OCI-LY7 (cell line): Measurements from ENCODE around the gene RIN2. TPM values are rescaled to one million over a fixed set of nuclear protein-coding genes. Genes with fewer than 3 reads are reported as not detected.

Source experiments
- BruUV-seq: library from RNA; stranded (reverse); fragments of 400-500 nt; replicated peaks from 2 replicates; lab custom pipeline; 2021; lab: Mats Ljungman, UMichigan
- CTCF ChIA-PET: fragments of 300-600 bp; sonication (Branson Sonifier 250); formaldehyde crosslinking; loops from one replicate; lab custom pipeline; 2022; ENCODE audit warnings: antibody characterized with exemption; ENCODE audit not compliant: unreplicated experiment; lab: Charles Lee
- POLR2A ChIA-PET: fragments of 300-600 bp; sonication (Branson Sonifier 250); formaldehyde crosslinking; loops from one replicate; lab custom pipeline; 2022; ENCODE audit warnings: antibody characterized with exemption; lab: Charles Lee
- DNase-seq: peaks from one replicate; pipeline ENCODE4 v3.0.0-alpha.2; 2015; ENCODE audit warnings: low spot score
- H2AFZ ChIP-seq: fragments of 200-600 bp; sonication (generic), shearing (Covaris generic); 2 replicates; pipeline ENCODE4 v1.6.1; 2014; ENCODE audit warnings: mild to moderate bottlenecking, antibody characterized with exemption, low read length, moderate library complexity
- H3K27ac ChIP-seq: fragments of 200-600 bp; sonication (generic); 2 replicates; pipeline ENCODE4 v1.5.1; 2014; ENCODE audit warnings: mixed run types, low read depth, mild to moderate bottlenecking, moderate library complexity, low read length, inconsistent platforms; ENCODE audit not compliant: poor library complexity, severe bottlenecking
- H3K36me3 ChIP-seq: fragments of 200-600 bp; sonication (generic); 2 replicates; pipeline ENCODE4 v1.6.1; 2014; ENCODE audit warnings: mild to moderate bottlenecking, antibody characterized with exemption, low read length, moderate library complexity, mixed read lengths; ENCODE audit not compliant: insufficient read depth
- H3K4me1 ChIP-seq: fragments of 200-600 bp; sonication (generic); 2 replicates; pipeline ENCODE4 v1.5.1; 2014; ENCODE audit warnings: mild to moderate bottlenecking, low read length; ENCODE audit not compliant: insufficient read depth, poor library complexity, severe bottlenecking
- H3K4me2 ChIP-seq: fragments of 200-600 bp; sonication (generic); 2 replicates; pipeline ENCODE4 v1.6.1; 2014; ENCODE audit warnings: mild to moderate bottlenecking, low read length
- H3K4me3 ChIP-seq: fragments of 200-600 bp; sonication (generic); 2 replicates; pipeline ENCODE4 v1.5.1; 2014; ENCODE audit warnings: mild to moderate bottlenecking, low read depth, low read length; ENCODE audit not compliant: poor library complexity, severe bottlenecking
- H3K79me2 ChIP-seq: fragments of 200-600 bp; sonication (generic); 2 replicates; pipeline ENCODE4 v1.6.1; 2016; ENCODE audit warnings: low read depth, mild to moderate bottlenecking, low read length, moderate library complexity, mixed read lengths; ENCODE audit not compliant: insufficient read depth
- H3K9me2 ChIP-seq: fragments of 200-600 bp; sonication (generic); 2 replicates; pipeline ENCODE4 v1.6.1; 2016; ENCODE audit warnings: mild to moderate bottlenecking, low read length, mixed read lengths; ENCODE audit not compliant: insufficient read depth
- H3K9me3 ChIP-seq: fragments of 200-600 bp; sonication (generic); 2 replicates; pipeline ENCODE4 v1.6.1; 2014; ENCODE audit warnings: mild to moderate bottlenecking, mixed run types, low read length, mixed read lengths
- H4K20me1 ChIP-seq: fragments of 200-600 bp; sonication (generic); 2 replicates; pipeline ENCODE4 v1.6.1; 2014; ENCODE audit warnings: mild to moderate bottlenecking, antibody characterized with exemption, low read length, moderate library complexity, mixed read lengths; ENCODE audit not compliant: insufficient read depth
- CTCF ChIP-seq: fragments of 200-600 bp; sonication (generic); conservative IDR thresholded peaks from 2 replicates; pipeline ENCODE4 v1.5.1; 2014; ENCODE audit warnings: mild to moderate bottlenecking, antibody characterized with exemption, low read length, moderate library complexity, mixed read lengths
- EZH2phosphoT487 ChIP-seq: fragments of 200-600 bp; sonication (generic); IDR thresholded peaks from 2 replicates; pipeline ENCODE4 v1.6.1; 2018; ENCODE audit warnings: low read depth, borderline replicate concordance, mild to moderate bottlenecking, mixed run types, antibody characterized with exemption, low read length, moderate library complexity, mixed read lengths
- intact Hi-C: fragments of 100-400 bp; cut with micrococcal nuclease; formaldehyde crosslinking; loops from one replicate; pipeline ENCODE4 v1.10.0; 2022; ENCODE audit not compliant: unreplicated experiment
- total RNA-seq, 2 experiments: library from RNA; depleted of rRNA in 1 of 2; stranded (reverse); fragments of >200 nt in 1 of 2; shearing (Covaris generic) in 1 of 2; gene quantifications; 2 replicates each; pipeline ENCODE4 v1.2.3, GENCODE V29; 2014 to 2022

The RIN2 gene
- total RNA-seq, 2 experiments from 2014 or later: not detected

DNA sequence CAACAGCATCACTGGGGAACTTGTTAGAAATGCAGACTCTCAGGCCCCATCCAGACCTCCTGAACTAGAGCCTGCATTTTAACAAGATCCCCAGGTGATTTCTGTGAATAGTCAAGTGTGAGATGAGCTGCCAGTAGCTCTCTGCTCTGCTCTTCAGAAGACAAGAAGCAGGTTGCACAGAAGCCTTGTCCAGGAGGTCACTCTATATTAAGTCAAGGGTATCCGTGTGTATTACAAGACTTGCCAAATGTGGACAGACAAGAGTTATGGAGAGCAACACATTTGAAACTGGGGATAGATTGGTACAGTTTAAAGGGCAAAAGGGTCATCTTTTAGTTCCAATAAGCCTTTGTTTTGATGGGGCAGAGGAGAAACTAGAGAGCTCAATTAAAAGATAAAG lies 23.2 kb upstream of the RIN2 start:
- H3K4me2 ChIP-seq: no peak overlapping the region
- no peaks in the 10 kb centered on the region for H3K36me3 ChIP-seq
- no peak overlapping the region for H2AFZ ChIP-seq
- no TSS peak for BruUV-seq
- no peak for TF ChIP-seq EZH2phosphoT487
- no peak for TF ChIP-seq CTCF
- no peak overlapping the region for H3K27ac ChIP-seq
- POLR2A ChIA-PET: no interaction called here
- no peaks in the 10 kb centered on the region for H3K9me2 ChIP-seq
- H3K9me3 ChIP-seq: no peaks in the 10 kb centered on the region
- CTCF ChIA-PET: no interaction called here
- no peak for DNase-seq
- H3K4me1 ChIP-seq: no peaks in the 10 kb centered on the region
- H3K4me3 ChIP-seq: no peak overlapping the region
- H4K20me1 ChIP-seq: no peaks in the 10 kb centered on the region
- intact Hi-C loops: no loop called here
- H3K79me2 ChIP-seq: no peaks in the 10 kb centered on the region

DNA sequence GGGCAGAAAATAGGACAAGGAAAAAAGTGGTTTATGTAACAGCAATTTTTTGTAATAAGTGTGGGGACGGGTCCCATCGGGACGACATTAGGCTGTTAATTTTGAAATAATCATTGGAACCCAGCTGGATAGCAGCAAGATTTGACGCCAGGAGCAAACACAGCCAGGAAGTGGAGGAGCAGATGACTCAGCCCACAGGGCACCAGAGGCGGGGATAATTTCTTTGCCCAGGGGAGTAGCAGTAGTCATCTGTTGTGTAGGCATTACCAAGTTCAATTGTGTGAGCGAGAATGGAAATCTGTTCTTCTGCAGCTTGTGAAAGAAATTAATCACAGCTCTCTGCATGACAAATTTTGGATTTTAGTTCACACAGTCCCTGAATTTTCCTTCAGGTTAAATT lies 22.6 kb upstream of the RIN2 start:
- H2AFZ ChIP-seq: no peak overlapping the region
- H3K9me2 ChIP-seq: no peaks in the 10 kb centered on the region
- CTCF ChIA-PET: no interaction called here
- no TSS peak for BruUV-seq
- intact Hi-C loops: no loop called here
- H4K20me1 ChIP-seq: no peaks in the 10 kb centered on the region
- POLR2A ChIA-PET: no interaction called here
- no peaks in the 10 kb centered on the region for H3K9me3 ChIP-seq
- no peak overlapping the region for H3K27ac ChIP-seq
- DNase-seq: no peak
- no peak overlapping the region for H3K4me3 ChIP-seq
- no peaks in the 10 kb centered on the region for H3K79me2 ChIP-seq
- H3K36me3 ChIP-seq: no peaks in the 10 kb centered on the region
- H3K4me2 ChIP-seq: no peak overlapping the region
- TF ChIP-seq CTCF (no peak), EZH2phosphoT487 (no peak)
- no peaks in the 10 kb centered on the region for H3K4me1 ChIP-seq

DNA sequence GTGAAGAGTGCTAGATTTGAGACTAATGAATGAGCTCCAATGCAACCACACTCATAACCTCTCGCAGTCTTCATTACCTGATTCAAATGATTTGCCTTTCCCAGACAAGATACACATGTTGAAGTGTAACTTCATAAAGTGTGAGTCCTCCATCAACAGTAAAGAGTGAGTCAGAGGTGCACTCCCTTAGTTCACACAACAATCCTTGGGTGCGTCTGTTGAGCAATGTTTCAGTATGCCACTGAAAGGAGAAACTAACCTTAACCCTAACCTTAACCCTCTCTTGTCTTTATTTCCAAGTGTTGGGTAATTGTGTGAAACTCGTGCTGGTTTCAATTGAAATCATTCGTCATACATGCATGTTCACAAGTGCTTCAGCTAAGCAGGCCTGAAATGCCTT lies 21.0 kb upstream of the RIN2 start:
- H3K9me2 ChIP-seq: no peaks in the 10 kb centered on the region
- H3K79me2 ChIP-seq: no peaks in the 10 kb centered on the region
- TF ChIP-seq EZH2phosphoT487 (no peak), CTCF (no peak)
- H3K4me3 ChIP-seq: no peak overlapping the region
- intact Hi-C loops: no loop called here
- no peak overlapping the region for H3K4me2 ChIP-seq
- CTCF ChIA-PET: no interaction called here
- POLR2A ChIA-PET: interaction anchor here (0.6 kb wide), 1 partner anchor 145 kb away, joined by 3 read pairs; no protein-coding TSS in a partner anchor
- BruUV-seq: no TSS peak
- H2AFZ ChIP-seq: no peak overlapping the region
- no peak overlapping the region for H3K27ac ChIP-seq
- no peak for DNase-seq
- no peaks in the 10 kb centered on the region for H3K9me3 ChIP-seq
- no peaks in the 10 kb centered on the region for H3K36me3 ChIP-seq
- H4K20me1 ChIP-seq: no peaks in the 10 kb centered on the region
- H3K4me1 ChIP-seq: no peaks in the 10 kb centered on the region
